B cell (primary cell): Measurements from ENCODE around the gene PDAP1. TPM values are rescaled to one million over a fixed set of nuclear protein-coding genes. Genes with fewer than 3 reads are reported as not detected.

ENCODE experiments used
- ATAC-seq: fragments of 200-7000 bp; cut with Tn5 transposase; one replicate; pipeline ENCODE4 v1.10.0; 2021; ENCODE audit warnings: low read depth, mild to moderate bottlenecking, moderate number of reproducible peaks, moderate library complexity
- CTCF ChIA-PET: fragments of 350-600 bp; sonication (Branson Sonifier 250); formaldehyde crosslinking; loops from one replicate; lab custom pipeline; 2021; ENCODE audit warnings: antibody characterized with exemption, inconsistent platforms; lab: Charles Lee
- POLR2A ChIA-PET: fragments of 350-600 bp; sonication (Branson Sonifier 250); formaldehyde crosslinking; loops from one replicate; lab custom pipeline; 2021; ENCODE audit warnings: antibody characterized with exemption; lab: Charles Lee
- DNase-seq: peaks from one replicate; pipeline ENCODE4 v3.0.0; 2013
- H2AFZ ChIP-seq: 2 replicates; pipeline ENCODE4 v1.6.1; 2012; ENCODE audit warnings: mild to moderate bottlenecking, low read depth, low read length; ENCODE audit not compliant: insufficient read depth, poor library complexity, severe bottlenecking
- H3K27ac ChIP-seq, 2 donors: 1 replicate in 1 of 2; 2 replicates in 1 of 2; pipeline ENCODE4 v1.5.1; 2012 to 2013; ENCODE audit warnings: low read length in 2 of 2, mild to moderate bottlenecking in 2 of 2, moderate library complexity in 1 of 2
- H3K27me3 ChIP-seq, 4 experiments: fragments of 200-600 bp in 1 of 4; sonication (generic) in 1 of 4; replicated peaks in 1 of 4; 1 replicate in 2 of 4; 2 replicates in 2 of 4; pipeline versions ENCODE4 v1.6.1 to v1.7.0; 2013 to 2016; ENCODE audit warnings: low read length in 3 of 4, mild to moderate bottlenecking in 2 of 4, mixed read lengths in 1 of 4, moderate library complexity in 1 of 4; ENCODE audit not compliant: insufficient read depth in 4 of 4, control insufficient read depth in 3 of 4; ENCODE audit errors: control extremely low read depth in 1 of 4
- H3K36me3 ChIP-seq, 2 experiments: replicated peaks in 1 of 2; 1 replicate in 1 of 2; 2 replicates in 1 of 2; pipeline versions ENCODE4 v1.6.1 to v1.7.1; 2013; ENCODE audit warnings: low read length in 1 of 2; ENCODE audit not compliant: insufficient read depth in 2 of 2, control insufficient read depth in 1 of 2; ENCODE audit errors: control extremely low read depth in 1 of 2, extremely low read depth in 1 of 2
- H3K4me1 ChIP-seq, 2 donors: fragments of 200-600 bp in 1 of 2; sonication (generic) in 1 of 2; 1 replicate in 1 of 2; 2 replicates in 1 of 2; pipeline versions ENCODE4 v1.5.1 to v1.6.1; 2013 to 2017; ENCODE audit warnings: low read length in 2 of 2; ENCODE audit not compliant: control insufficient read depth in 2 of 2, insufficient read depth in 2 of 2
- H3K4me2 ChIP-seq: replicated peaks from 2 replicates; pipeline ENCODE3; 2012; ENCODE audit warnings: mild to moderate bottlenecking, low read depth, low read length; ENCODE audit not compliant: poor library complexity, severe bottlenecking
- H3K4me3 ChIP-seq, 5 experiments: fragments of 200-600 bp in 1 of 5; sonication (generic) in 1 of 5; 1 replicate in 3 of 5; 2 replicates in 2 of 5; pipeline versions ENCODE4 v1.5.1 to v1.7.0; 2011 to 2016; ENCODE audit warnings: low read length in 4 of 5, mild to moderate bottlenecking in 4 of 5, low read depth in 2 of 5, control low read depth in 1 of 5, moderate library complexity in 1 of 5; ENCODE audit not compliant: insufficient read depth in 1 of 5; ENCODE audit errors: control extremely low read depth in 1 of 5, extremely low read depth in 1 of 5
- H3K79me2 ChIP-seq: fragments of 200-600 bp; sonication (generic); one replicate; pipeline ENCODE4 v1.6.0; 2016; ENCODE audit warnings: low read length; ENCODE audit not compliant: control insufficient read depth, insufficient read depth
- H3K9ac ChIP-seq: fragments of 200-600 bp; sonication (generic); 2 replicates; pipeline ENCODE4 v1.6.1; 2017; ENCODE audit warnings: mild to moderate bottlenecking, low read length, moderate library complexity
- H3K9me3 ChIP-seq, 3 donors: one replicate each; pipeline versions ENCODE4 v1.6.1 to v1.7.1; 2013; ENCODE audit warnings: low read length in 2 of 3; ENCODE audit not compliant: control insufficient read depth in 2 of 3, insufficient read depth in 1 of 3; ENCODE audit errors: control extremely low read depth in 1 of 3
- H4K20me1 ChIP-seq: 2 replicates; pipeline ENCODE4 v1.6.0; 2012; ENCODE audit warnings: mild to moderate bottlenecking, low read length; ENCODE audit not compliant: insufficient read depth, control insufficient read depth, poor library complexity, severe bottlenecking
- H3K27ac Mint-ChIP-seq: one replicate; pipeline ENCODE4 v1.8.0; 2021; ENCODE audit warnings: mixed read lengths
- H3K27me3 Mint-ChIP-seq: one replicate; pipeline ENCODE4 v1.8.0; 2021; ENCODE audit warnings: mixed read lengths
- H3K4me1 Mint-ChIP-seq: one replicate; pipeline ENCODE4 v1.8.0; 2021; ENCODE audit warnings: mixed read lengths
- H3K4me3 Mint-ChIP-seq: one replicate; pipeline ENCODE4 v1.8.0; 2021; ENCODE audit warnings: mixed read lengths
- H3K9me3 Mint-ChIP-seq: one replicate; pipeline ENCODE4 v1.8.0; 2022; ENCODE audit warnings: mixed read lengths; ENCODE audit not compliant: insufficient read depth
- EZH2 ChIP-seq: IDR thresholded peaks from 2 replicates; pipeline ENCODE4 v1.6.1; 2012; ENCODE audit warnings: borderline replicate concordance, low read depth, mild to moderate bottlenecking, moderate library complexity, low read length; ENCODE audit not compliant: insufficient read depth, poor library complexity, severe bottlenecking
- WGBS: methylation state at CpG from one replicate; pipeline ENCODE4 v1.1.5; 2013; ENCODE audit warnings: missing lambda C conversion rate; ENCODE audit not compliant: insufficient coverage; 5-methylcytosine and 5-hydroxymethylcytosine counted together
- intact Hi-C: fragments of 100-400 bp; cut with micrococcal nuclease; formaldehyde crosslinking; loops from one replicate; pipeline ENCODE4 v1.10.0; 2022
- polyA plus RNA-seq: library from polyadenylated mRNA; depleted of rRNA; stranded (reverse); fragments of >200 nt; gene quantifications from 2 replicates; pipeline ENCODE4 v1.2.3, GENCODE V29; 2012
- total RNA-seq, 2 donors: library from RNA; stranded (reverse); fragments of 120-200 nt in 1 of 2; gene quantifications; 1 replicate in 1 of 2; 2 replicates in 1 of 2; pipeline versions ENCODE4 v1.2.3 to v1.2.4, GENCODE V29; 2013 to 2022
- TF ChIP-seq, protein P1 (sequence below): fragments of 200-600 bp; IDR thresholded peaks from one replicate; pipeline ENCODE4 v1.8.0; 2022; ENCODE audit warnings: antibody characterized with exemption, mild to moderate bottlenecking

PDAP1 gene
- total and polyA plus RNA-seq, 2 donors (not counting 1 experiment from before 2014, with no cell fraction given), result 19.2 to 60.4 TPM

DNA sequence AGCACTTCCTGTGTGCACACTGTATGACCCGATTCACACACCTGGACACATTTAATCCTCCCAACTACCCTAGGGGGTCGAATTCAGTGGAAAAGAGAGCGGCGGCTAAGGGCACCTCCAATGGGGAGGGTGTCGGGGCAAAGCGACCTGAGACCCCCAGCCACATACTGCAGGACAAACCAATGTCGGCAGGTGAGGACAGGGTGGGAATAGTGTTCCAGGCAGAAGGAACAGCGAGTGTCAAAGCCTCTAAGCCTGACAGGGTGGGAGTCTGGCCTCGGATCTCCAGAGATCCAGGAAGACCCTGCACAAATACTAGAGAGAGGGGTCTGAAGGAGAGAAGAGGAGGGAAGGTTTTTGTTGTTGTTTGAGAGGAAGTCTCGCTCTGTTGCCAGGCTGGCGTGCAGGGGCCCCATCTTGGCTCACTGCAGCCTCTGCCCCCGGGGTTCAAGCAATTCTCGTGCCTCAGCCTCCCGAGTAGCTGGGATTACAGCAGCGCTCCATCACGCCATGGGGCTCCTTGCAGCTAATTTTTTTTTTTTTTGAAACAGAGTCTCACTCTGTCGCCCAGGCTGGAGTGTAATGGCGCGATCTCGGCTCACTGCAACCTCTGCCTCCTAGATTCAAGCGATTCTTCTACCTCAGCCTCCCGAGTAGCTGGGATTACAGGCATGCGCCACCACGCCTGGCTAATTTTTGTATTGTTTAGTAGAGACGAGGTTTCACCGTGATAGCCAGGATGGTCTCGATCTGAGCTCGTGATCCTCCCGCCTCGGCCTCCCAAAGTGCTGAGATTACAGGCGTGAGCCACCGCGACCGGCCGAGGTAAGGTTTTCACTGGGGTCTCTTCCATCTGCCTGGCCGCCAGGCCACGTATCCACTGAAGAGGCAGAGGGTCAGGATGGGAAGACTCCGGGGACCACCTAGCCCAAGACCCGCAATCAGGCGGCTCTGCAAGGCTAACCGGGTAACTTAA, 35.0 kb downstream of the PDAP1 start:
- H3K27ac Mint-ChIP-seq, result peak overlapping the region; percentile 77
- ChIA-PET CTCF (interaction anchor here (0.8 to 1.2 kb wide), 4 partner anchors 12 to 13 kb away, joined by 3 to 4 read pairs (median 4); no protein-coding TSS in a partner anchor), POLR2A (interaction anchor here (0.7 to 4.0 kb wide), 4 partner anchors 35 to 482 kb away, joined by 3 to 33 read pairs (median 8); partner anchors contain the start of genes BUD31, PDAP1 and ZKSCAN5)
- H3K27ac ChIP-seq, result peak overlapping the region in 1 of 2 donors; percentile 94
- no peak for DNase-seq
- H3K36me3 ChIP-seq, result peaks cover 0 to 11% of the 10 kb centered on the region in 2 experiments
- ATAC-seq, result no peak
- H3K9ac ChIP-seq, result peak overlapping the region; percentile 74
- WGBS, result 83% methylated on average over 29 of the region's 41 CpGs
- H3K9me3 Mint-ChIP-seq, result no peaks in the 10 kb centered on the region
- H4K20me1 ChIP-seq, result peaks cover 38% of the 10 kb centered on the region
- peaks cover 13% of the 10 kb centered on the region for H3K4me1 Mint-ChIP-seq
- peak overlapping the region; percentile 57 to 91 (median 78) for H3K4me3 ChIP-seq
- H2AFZ ChIP-seq, result peak overlapping the region; percentile 92
- peak overlapping the region; percentile 94 for H3K4me2 ChIP-seq
- intact Hi-C loops, result loop anchor here (1.0 to 10.0 kb wide), 7 partner anchors 20 to 229 kb away; partner anchors contain the start of genes ARPC1A, BUD31, CPSF4 and FAM200A
- no peaks in the 10 kb centered on the region for H3K27me3 ChIP-seq
- peak overlapping the region; percentile 84 for H3K4me3 Mint-ChIP-seq
- peaks cover 56% of the 10 kb centered on the region for H3K79me2 ChIP-seq
- H3K27me3 Mint-ChIP-seq, result no peaks in the 10 kb centered on the region
- H3K4me1 ChIP-seq, result peaks cover 29 to 34% of the 10 kb centered on the region in 2 donors
- H3K9me3 ChIP-seq, result no peaks in the 10 kb centered on the region
- TF ChIP-seq, protein P1, sequence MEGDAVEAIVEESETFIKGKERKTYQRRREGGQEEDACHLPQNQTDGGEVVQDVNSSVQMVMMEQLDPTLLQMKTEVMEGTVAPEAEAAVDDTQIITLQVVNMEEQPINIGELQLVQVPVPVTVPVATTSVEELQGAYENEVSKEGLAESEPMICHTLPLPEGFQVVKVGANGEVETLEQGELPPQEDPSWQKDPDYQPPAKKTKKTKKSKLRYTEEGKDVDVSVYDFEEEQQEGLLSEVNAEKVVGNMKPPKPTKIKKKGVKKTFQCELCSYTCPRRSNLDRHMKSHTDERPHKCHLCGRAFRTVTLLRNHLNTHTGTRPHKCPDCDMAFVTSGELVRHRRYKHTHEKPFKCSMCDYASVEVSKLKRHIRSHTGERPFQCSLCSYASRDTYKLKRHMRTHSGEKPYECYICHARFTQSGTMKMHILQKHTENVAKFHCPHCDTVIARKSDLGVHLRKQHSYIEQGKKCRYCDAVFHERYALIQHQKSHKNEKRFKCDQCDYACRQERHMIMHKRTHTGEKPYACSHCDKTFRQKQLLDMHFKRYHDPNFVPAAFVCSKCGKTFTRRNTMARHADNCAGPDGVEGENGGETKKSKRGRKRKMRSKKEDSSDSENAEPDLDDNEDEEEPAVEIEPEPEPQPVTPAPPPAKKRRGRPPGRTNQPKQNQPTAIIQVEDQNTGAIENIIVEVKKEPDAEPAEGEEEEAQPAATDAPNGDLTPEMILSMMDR, result no peak
- no peak for TF ChIP-seq EZH2
